HFF-Myc (cell line): Measurements from ENCODE around the gene POC5.
"Not testable (repeated sequence)": the region's sequence is repeated elsewhere in the genome, so short reads cannot be mapped to it uniquely, and the experiment has no call there.

Experiments used
- DNase-seq: peaks from one replicate; pipeline ENCODE4 v3.0.0-alpha.2; 2011; ENCODE audit warnings: low read depth; ENCODE audit errors: extremely low read depth
- H3K4me3 ChIP-seq: replicated peaks from 2 replicates; pipeline ENCODE4 v1.5.1; 2011; ENCODE audit warnings: low read depth, mild to moderate bottlenecking, control low read depth, low read length
- TF ChIP-seq, protein P1 (sequence below): IDR thresholded peaks from 2 replicates; pipeline ENCODE4 v1.5.1; 2012; ENCODE audit warnings: mild to moderate bottlenecking, low read depth, low read length, control low read depth; ENCODE audit errors: missing control alignments

The POC5 gene

DNA sequence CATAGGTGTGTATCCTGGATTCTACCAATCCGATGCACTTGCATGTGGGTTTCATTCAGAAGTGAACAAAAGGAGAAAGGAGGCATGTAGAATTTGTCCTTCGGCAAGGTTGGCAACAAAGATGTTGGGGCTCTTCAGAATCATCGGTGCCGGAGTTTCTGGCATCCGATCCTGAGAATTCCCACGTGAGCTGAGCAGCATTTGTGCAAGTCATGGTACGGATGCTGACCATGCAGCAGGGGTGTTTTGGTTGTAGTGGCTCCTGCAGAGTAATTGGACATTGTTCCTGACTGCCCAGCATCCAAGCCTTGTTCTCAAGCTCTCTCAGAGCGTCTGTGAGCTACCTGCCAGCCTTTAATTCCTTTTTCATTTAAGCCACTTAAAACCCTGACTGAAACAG, 19.0 kb upstream of the POC5 start:
- TF ChIP-seq, protein P1, sequence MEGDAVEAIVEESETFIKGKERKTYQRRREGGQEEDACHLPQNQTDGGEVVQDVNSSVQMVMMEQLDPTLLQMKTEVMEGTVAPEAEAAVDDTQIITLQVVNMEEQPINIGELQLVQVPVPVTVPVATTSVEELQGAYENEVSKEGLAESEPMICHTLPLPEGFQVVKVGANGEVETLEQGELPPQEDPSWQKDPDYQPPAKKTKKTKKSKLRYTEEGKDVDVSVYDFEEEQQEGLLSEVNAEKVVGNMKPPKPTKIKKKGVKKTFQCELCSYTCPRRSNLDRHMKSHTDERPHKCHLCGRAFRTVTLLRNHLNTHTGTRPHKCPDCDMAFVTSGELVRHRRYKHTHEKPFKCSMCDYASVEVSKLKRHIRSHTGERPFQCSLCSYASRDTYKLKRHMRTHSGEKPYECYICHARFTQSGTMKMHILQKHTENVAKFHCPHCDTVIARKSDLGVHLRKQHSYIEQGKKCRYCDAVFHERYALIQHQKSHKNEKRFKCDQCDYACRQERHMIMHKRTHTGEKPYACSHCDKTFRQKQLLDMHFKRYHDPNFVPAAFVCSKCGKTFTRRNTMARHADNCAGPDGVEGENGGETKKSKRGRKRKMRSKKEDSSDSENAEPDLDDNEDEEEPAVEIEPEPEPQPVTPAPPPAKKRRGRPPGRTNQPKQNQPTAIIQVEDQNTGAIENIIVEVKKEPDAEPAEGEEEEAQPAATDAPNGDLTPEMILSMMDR: no peak
- H3K4me3 ChIP-seq: no peak overlapping the region
- no peak for DNase-seq

DNA sequence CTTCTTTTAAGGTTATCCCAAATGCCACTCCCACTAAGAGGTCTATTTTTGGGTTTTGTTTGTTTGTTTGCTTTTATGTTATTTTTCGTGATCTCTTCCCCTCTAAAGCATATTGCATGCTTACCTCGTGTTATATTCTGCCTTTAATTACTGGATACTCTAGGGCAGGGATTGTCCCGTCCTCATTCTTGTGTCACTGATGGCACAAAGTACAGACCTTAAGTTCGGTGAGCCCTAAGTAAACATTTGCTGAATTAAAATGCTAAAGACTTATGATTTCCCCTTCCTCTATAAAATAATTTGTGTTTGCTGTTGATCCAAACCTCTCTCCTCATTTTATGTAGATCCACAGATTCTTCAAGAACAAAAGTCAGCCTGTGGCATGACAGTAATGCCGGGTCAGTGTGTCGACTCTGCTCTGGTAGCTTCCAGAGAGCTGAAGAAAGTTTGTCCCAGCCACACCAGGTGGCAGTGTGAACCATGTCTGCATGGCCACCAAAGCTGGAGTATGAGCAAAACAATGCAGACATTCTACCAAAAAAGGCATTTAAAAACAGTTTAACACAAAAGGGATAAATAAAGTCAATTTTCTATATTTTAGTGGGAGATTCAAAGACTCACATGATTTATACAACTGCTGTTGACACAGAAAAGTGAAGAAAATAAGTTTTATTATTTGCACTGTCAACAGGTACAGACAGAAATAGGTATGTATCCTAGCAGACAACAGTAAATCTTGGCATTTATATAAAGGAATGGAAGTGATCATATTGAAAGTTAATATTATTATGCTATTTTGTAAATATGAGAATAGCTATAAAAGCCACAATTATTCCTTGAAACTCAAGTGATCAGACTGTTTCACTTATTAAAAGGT, 17.9 kb upstream of the POC5 start:
- TF ChIP-seq, protein P1: peak; percentile 42
- H3K4me3 ChIP-seq: no peak overlapping the region
- no peak for DNase-seq

DNA sequence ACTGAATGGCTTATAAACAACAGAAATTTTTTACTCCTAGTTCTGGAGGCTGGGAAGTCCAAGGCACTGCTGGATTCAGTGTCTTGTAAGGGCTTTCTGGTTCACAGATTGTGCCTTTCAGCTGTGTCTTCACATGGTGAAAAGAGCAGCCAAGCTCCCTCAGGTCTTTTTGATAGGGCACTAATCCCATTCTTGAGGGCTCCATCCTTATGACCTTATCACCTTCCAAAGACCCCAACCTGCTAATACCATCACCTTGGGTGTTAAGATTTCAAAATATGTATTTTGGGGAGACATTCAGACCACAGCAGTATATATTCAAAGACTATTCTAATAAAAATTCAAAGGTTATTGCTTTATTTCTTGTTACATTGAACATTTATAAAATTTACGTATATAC, 16.5 kb upstream of the POC5 start:
- TF ChIP-seq, protein P1: no peak
- no peak overlapping the region for H3K4me3 ChIP-seq
- DNase-seq: no peak

DNA sequence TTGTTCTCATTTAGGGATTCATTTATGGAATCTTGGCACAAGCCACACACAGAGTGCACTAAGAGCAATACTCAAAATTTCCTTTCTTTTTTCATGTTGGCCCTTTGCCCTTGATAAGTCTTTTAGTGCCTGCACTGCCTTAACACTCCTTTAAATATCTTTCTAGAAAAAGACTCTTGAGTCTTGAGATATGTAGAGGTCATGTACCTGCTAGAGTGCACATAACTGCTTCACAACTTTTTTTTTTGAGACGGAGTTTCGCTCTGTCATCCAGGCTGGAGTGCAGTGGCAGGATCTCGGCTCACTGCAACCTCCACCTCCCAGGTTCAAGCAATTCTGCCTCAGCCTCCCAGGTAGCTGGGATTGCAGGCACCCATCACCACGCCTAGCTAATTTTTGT, 14.3 kb upstream of the POC5 start:
- H3K4me3 ChIP-seq, DNase-seq: not testable (repeated sequence)

DNA sequence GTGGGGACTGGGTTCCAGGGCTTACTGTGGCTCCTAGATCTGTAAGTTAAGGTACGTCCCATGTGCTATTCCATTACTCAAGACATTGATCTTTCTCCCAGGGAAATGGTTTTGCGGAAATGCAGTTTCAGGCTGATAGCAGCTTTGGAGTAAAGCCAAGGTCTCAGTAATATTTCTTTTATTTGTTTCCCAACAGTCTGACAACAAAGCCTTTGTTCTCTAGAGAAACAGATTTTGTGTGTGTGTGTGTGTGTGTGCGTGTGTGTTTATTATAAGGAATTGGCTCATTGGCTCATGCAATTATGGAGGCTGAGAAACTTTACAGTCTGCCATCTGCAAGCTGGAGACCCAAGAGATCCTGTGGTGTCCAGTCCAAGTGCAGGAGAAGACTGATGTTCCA, 12.1 kb upstream of the POC5 start:
- no peak for DNase-seq
- no peak overlapping the region for H3K4me3 ChIP-seq
- TF ChIP-seq, protein P1: no peak

DNA sequence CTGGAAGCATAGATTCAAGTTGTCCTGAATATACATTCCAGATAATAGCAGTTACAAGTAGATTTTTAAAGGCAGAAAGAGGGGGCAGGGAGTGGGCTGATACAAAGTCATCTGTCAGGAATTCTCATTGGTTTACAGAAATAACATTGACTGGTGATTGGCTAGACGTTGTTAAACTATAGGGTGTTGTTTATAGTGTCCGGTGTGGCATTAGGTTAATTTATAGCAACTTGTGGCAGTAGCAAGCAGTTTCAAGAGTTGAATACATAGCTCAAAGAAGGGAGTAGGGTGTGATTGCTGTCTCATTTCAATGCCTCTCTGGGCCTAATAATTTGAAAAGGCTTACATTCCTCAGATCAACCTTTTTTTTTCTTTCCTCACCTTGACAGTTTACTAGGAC, 10.7 kb upstream of the POC5 start:
- TF ChIP-seq, protein P1: no peak
- no peak for DNase-seq
- H3K4me3 ChIP-seq: no peak overlapping the region

DNA sequence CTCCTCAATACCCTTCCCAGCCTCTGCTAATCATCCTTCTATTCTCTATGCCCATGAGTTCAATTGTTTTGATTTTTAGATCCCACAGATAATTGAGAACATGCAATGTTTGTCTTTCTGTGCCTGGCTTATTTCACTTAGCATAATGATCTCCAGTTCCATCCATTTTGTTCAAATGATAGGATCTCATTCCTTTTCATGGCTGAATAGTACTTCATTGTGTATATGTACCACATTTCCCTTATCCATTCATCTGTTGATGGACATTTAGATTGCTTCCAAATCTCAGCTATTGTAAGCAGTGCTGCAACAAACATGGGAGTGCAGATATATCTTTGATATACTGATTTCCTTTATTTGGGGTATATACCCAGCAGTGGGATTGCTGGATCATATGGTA, 9.0 kb upstream of the POC5 start:
- DNase-seq, H3K4me3 ChIP-seq: not testable (repeated sequence)

DNA sequence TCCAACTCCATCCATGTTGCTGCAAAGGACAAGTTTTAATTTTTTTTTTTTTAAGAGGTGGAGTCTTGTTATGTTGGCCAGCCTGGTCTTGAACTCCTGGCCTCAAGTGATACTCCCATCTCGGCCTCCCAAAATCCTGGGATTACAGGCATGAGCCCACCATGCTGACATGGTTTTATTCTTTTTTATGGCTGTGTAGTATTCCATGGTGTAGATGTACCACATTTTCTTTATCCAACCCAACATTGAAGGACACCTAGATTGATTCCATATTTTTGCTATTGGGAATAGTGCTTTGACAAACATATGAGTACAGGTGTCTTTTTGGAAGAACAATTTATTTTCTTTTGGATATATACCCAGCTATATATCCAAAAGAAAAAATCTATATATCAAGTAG, 6.1 kb upstream of the POC5 start:
- TF ChIP-seq, protein P1: no peak
- H3K4me3 ChIP-seq: no peak overlapping the region
- DNase-seq: no peak
